HepG2 (cell line): ENCODE results near the gene HSD11B1L. TPM values are rescaled to one million over a fixed set of nuclear protein-coding genes. Genes with fewer than 3 reads are reported as not detected.

Source experiments
- ATRX ChIP-seq: sonication (generic); formaldehyde crosslinking; IDR thresholded peaks from 2 replicates; pipeline ENCODE4 v1.4.0; 2020; ENCODE audit warnings: missing genetic modification reagents, borderline replicate concordance
- FOXP4 ChIP-seq: sonication (generic); formaldehyde crosslinking; IDR thresholded peaks from 2 replicates; pipeline ENCODE4 v1.4.0; 2020; ENCODE audit warnings: missing genetic modification reagents
- GTF2F1 ChIP-seq: fragments of 150-350 bp; IDR thresholded peaks from 2 replicates; pipeline ENCODE4 v1.6.1; 2014; ENCODE audit warnings: low read length
- HNF4A ChIP-seq: sonication (generic); formaldehyde crosslinking; IDR thresholded peaks from 2 replicates; pipeline ENCODE4 v1.4.0; 2020; ENCODE audit warnings: missing genetic modification reagents
- HOXA3 ChIP-seq: sonication (generic); formaldehyde crosslinking; IDR thresholded peaks from 2 replicates; pipeline ENCODE4 v1.5.0; 2020; ENCODE audit warnings: missing genetic modification reagents
- KDM6A ChIP-seq: IDR thresholded peaks from 2 replicates; pipeline ENCODE4 v1.6.1; 2016; ENCODE audit warnings: low read depth
- MEIS1 ChIP-seq: sonication (generic); formaldehyde crosslinking; IDR thresholded peaks from 2 replicates; pipeline ENCODE4 v1.9.0; 2021; ENCODE audit warnings: mild to moderate bottlenecking, missing genetic modification reagents, moderate library complexity, borderline replicate concordance
- MEIS2 ChIP-seq: sonication (generic); formaldehyde crosslinking; IDR thresholded peaks from 2 replicates; pipeline ENCODE4 v1.9.0; 2021; ENCODE audit warnings: mild to moderate bottlenecking, missing genetic modification reagents
- MTF2 ChIP-seq: sonication (generic); formaldehyde crosslinking; IDR thresholded peaks from 2 replicates; pipeline ENCODE4 v1.5.0; 2020; ENCODE audit warnings: missing genetic modification reagents, borderline replicate concordance
- NCOR1 ChIP-seq: fragments of 200-600 bp; sonication (generic); IDR thresholded peaks from 2 replicates; pipeline ENCODE4 v1.7.0; 2017; ENCODE audit warnings: antibody characterized with exemption, low read length, borderline replicate concordance
- NFYB ChIP-seq: sonication (generic); formaldehyde crosslinking; IDR thresholded peaks from 2 replicates; pipeline ENCODE4 v1.4.0; 2020; ENCODE audit warnings: missing genetic modification reagents
- NR3C1 ChIP-seq: sonication (generic); formaldehyde crosslinking; IDR thresholded peaks from 2 replicates; pipeline ENCODE4 v1.4.0; 2020; ENCODE audit warnings: missing genetic modification reagents
- PHF21A ChIP-seq: sonication (generic); formaldehyde crosslinking; IDR thresholded peaks from 2 replicates; pipeline ENCODE4 v1.5.0; 2020; ENCODE audit warnings: mild to moderate bottlenecking, missing genetic modification reagents
- POLR2G ChIP-seq: fragments of 200-400 bp; formaldehyde crosslinking; IDR thresholded peaks from 2 replicates; pipeline ENCODE4 v1.6.1; 2018; ENCODE audit warnings: mild to moderate bottlenecking, low read depth, low read length, moderate library complexity
- RBM39 ChIP-seq: fragments of 200-400 bp; formaldehyde crosslinking; IDR thresholded peaks from one replicate; pipeline ENCODE4 v1.6.1; 2018; ENCODE audit warnings: antibody characterized with exemption, mild to moderate bottlenecking, low read depth, low read length; ENCODE audit not compliant: poor library complexity, severe bottlenecking
- SPEN ChIP-seq: sonication (generic); formaldehyde crosslinking; IDR thresholded peaks from 2 replicates; pipeline ENCODE4 v1.5.1; 2020; ENCODE audit warnings: low read depth, mild to moderate bottlenecking, missing genetic modification reagents
- TEF ChIP-seq: sonication (generic); formaldehyde crosslinking; IDR thresholded peaks from 2 replicates; pipeline ENCODE4 v1.5.0; 2020; ENCODE audit warnings: missing genetic modification reagents
- TERF1 ChIP-seq: sonication (generic); formaldehyde crosslinking; IDR thresholded peaks from 2 replicates; pipeline ENCODE4 v1.8.0; 2022; ENCODE audit warnings: mild to moderate bottlenecking, missing genetic modification reagents, moderate library complexity
- TOE1 ChIP-seq: sonication (generic); formaldehyde crosslinking; IDR thresholded peaks from 2 replicates; pipeline ENCODE4 v1.4.0; 2020; ENCODE audit warnings: mild to moderate bottlenecking, missing genetic modification reagents
- TOPORS ChIP-seq: sonication (generic); formaldehyde crosslinking; IDR thresholded peaks from 2 replicates; pipeline ENCODE4 v1.8.0; 2023; ENCODE audit warnings: mild to moderate bottlenecking, missing genetic modification reagents
- ZBTB1 ChIP-seq: sonication (generic); formaldehyde crosslinking; IDR thresholded peaks from 2 replicates; pipeline ENCODE4 v1.4.0; 2020; ENCODE audit warnings: missing genetic modification reagents, borderline replicate concordance
- ZNF263 ChIP-seq: sonication (generic); formaldehyde crosslinking; IDR thresholded peaks from 2 replicates; pipeline ENCODE4 v1.4.0; 2020; ENCODE audit warnings: missing genetic modification reagents
- ZNF329 ChIP-seq: sonication (generic); formaldehyde crosslinking; IDR thresholded peaks from 2 replicates; pipeline ENCODE4 v1.9.0; 2021; ENCODE audit warnings: low read depth, mild to moderate bottlenecking, missing genetic modification reagents
- ZNF333 ChIP-seq: sonication (generic); formaldehyde crosslinking; IDR thresholded peaks from 2 replicates; pipeline ENCODE4 v1.4.0; 2020; ENCODE audit warnings: mild to moderate bottlenecking, missing genetic modification reagents, borderline replicate concordance
- ZNF367 ChIP-seq: sonication (generic); formaldehyde crosslinking; IDR thresholded peaks from 2 replicates; pipeline ENCODE4 v1.4.0; 2020; ENCODE audit warnings: missing genetic modification reagents, borderline replicate concordance
- ZNF552 ChIP-seq: sonication (generic); formaldehyde crosslinking; IDR thresholded peaks from 2 replicates; pipeline ENCODE4 v1.9.0; 2022; ENCODE audit warnings: missing genetic modification reagents, mild to moderate bottlenecking, borderline replicate concordance
- ZNF556 ChIP-seq: sonication (generic); formaldehyde crosslinking; IDR thresholded peaks from 2 replicates; pipeline ENCODE4 v1.4.0; 2020; ENCODE audit warnings: mild to moderate bottlenecking, missing genetic modification reagents, borderline replicate concordance
- ZSCAN25 ChIP-seq: sonication (generic); formaldehyde crosslinking; IDR thresholded peaks from 2 replicates; pipeline ENCODE4 v1.8.0; 2022; ENCODE audit warnings: mild to moderate bottlenecking, missing genetic modification reagents
- polyA plus RNA-seq, 8 experiments: library from polyadenylated mRNA; depleted of rRNA in 3 of 8; stranded (reverse) in 7 of 8; unstranded in 1 of 8; fragments of >200 nt; fragmentation: Illumina TruSeq in 4 of 8; extraction: Trizol in 4 of 8; gene quantifications; 2 replicates each; pipeline versions ENCODE4 v1.2.1 to v1.2.3, GENCODE V29; 2011 to 2016; ENCODE audit warnings: low read depth in 4 of 8, missing spikeins in 1 of 8, mixed read lengths in 1 of 8; ENCODE audit not compliant: insufficient read depth in 1 of 8
- total RNA-seq, 5 experiments: library from RNA; depleted of rRNA; stranded (reverse); fragments of >200 nt; fragmentation: Illumina TruSeq; extraction: Trizol; gene quantifications; 2 replicates each; pipeline ENCODE4 v1.2.3, GENCODE V29; 2016; ENCODE audit warnings: low read depth in 1 of 5

Gene HSD11B1L
- total and polyA plus RNA-seq, 2 of the 13 experiments (the other 11 are each of a cell fraction or from before 2014, with no cell fraction given) = 2.8 to 3.9 TPM

GRCh38 chr19:5719961-5720790, 39.3 kb downstream of the HSD11B1L start, which contains the start of the genes CATSPERD and LONP1 (continued):
- TF ChIP-seq MTF2 (CRISPR knock-in tag) (no peak), NCOR1 (no peak), ZBTB1 (no peak), PHF21A (CRISPR knock-in tag) (peak; percentile 90), ZNF367 (CRISPR knock-in tag) (peak; percentile 41; the same call in 1 of the 2 replicates), HOXA3 (CRISPR knock-in tag) (peak; percentile 98), FOXP4 (CRISPR knock-in tag) (peak; percentile 55; the same call in 1 of the 2 replicates), SPEN (CRISPR knock-in tag) (peak; percentile 86), GTF2F1 (no peak), POLR2G (peak; percentile 96), ZNF333 (no peak; the same call in 1 of the 2 replicates), ATRX (no peak), TEF (peak; percentile 1; the same call in 1 of the 2 replicates), TOPORS (CRISPR knock-in tag) (no peak), RBM39 (peak; percentile 72), NFYB (CRISPR knock-in tag) (peak; percentile 36; the same call in 1 of the 2 replicates), ZNF556 (no peak; the same call in 1 of the 2 replicates), ZNF329 (no peak), KDM6A (no peak), ZNF552 (peak; percentile 66; the same call in 1 of the 2 replicates), MEIS1 (CRISPR knock-in tag) (0 out of 2 replicates have a peak, but pooled peaks have one; percentile 36), NR3C1 (CRISPR knock-in tag) (no peak), HNF4A (0 out of 2 replicates have a peak, but pooled peaks have one; percentile 18), ZSCAN25 (CRISPR knock-in tag) (no peak; the same call in 1 of the 2 replicates), ZNF263 (CRISPR knock-in tag) (peak; percentile 13; the same call in 1 of the 2 replicates), MEIS2 (peak; percentile 74), TOE1 (no peak; the same call in 1 of the 2 replicates), TERF1 (CRISPR knock-in tag) (no peak)
